Endothelial cell of umbilical vein (primary cell): Measurements from ENCODE around the gene DGCR2. TPM values are rescaled to one million over a fixed set of nuclear protein-coding genes. Genes with fewer than 3 reads are reported as not detected.

ENCODE experiments used
- BruUV-seq: library from RNA; stranded (reverse); fragments of 400-500 nt; replicated peaks from 2 replicates; lab custom pipeline; 2021; lab: Mats Ljungman, UMichigan
- CTCF ChIA-PET: fragments of 300-600, 350-600 bp; sonication (Branson Sonifier 250); formaldehyde crosslinking; loops from one replicate; lab custom pipeline; 2021; ENCODE audit warnings: antibody characterized with exemption, inconsistent platforms; lab: Charles Lee
- POLR2A ChIA-PET: fragments of 300-600, 350-600 bp; sonication (Branson Sonifier 250); formaldehyde crosslinking; loops from one replicate; lab custom pipeline; 2021; ENCODE audit warnings: antibody characterized with exemption, inconsistent platforms; lab: Charles Lee
- DNase-seq: peaks from one replicate; pipeline ENCODE4 v3.0.0-alpha.2; 2011; ENCODE audit warnings: low read depth, low spot score
- FAIRE-seq: peaks from 2 replicates; lab custom pipeline; 2011; peaks lifted over from hg19 to GRCh38; lab: Jason Lieb, UNC
- H2AFZ ChIP-seq: 2 replicates; pipeline ENCODE4 v1.6.0; 2012; ENCODE audit warnings: low read depth, low read length, control low read depth, inconsistent platforms
- H3K27ac ChIP-seq: 2 replicates; pipeline ENCODE4 v1.5.1; 2011; ENCODE audit warnings: low read depth, mild to moderate bottlenecking, control low read depth, low read length, moderate library complexity; ENCODE audit not compliant: insufficient read depth
- H3K27me3 ChIP-seq, 2 experiments: 2 replicates each; pipeline versions ENCODE4 v1.6.0 to v1.6.1; 2011; ENCODE audit warnings: low read length in 2 of 2, mixed read lengths in 1 of 2; ENCODE audit not compliant: control insufficient read depth in 2 of 2, insufficient read depth in 2 of 2
- H3K36me3 ChIP-seq, 2 experiments: 2 replicates in 1 of 2; 3 replicates in 1 of 2; pipeline ENCODE4 v1.5.1; 2011; ENCODE audit warnings: low read length in 2 of 2, mild to moderate bottlenecking in 1 of 2, moderate library complexity in 1 of 2; ENCODE audit not compliant: control insufficient read depth in 2 of 2, insufficient read depth in 2 of 2; ENCODE audit errors: extremely low read depth in 1 of 2
- H3K4me1 ChIP-seq: 3 replicates; pipeline ENCODE4 v1.5.1; 2011; ENCODE audit warnings: mild to moderate bottlenecking, low read length; ENCODE audit not compliant: control insufficient read depth, insufficient read depth; ENCODE audit errors: extremely low read depth
- H3K4me2 ChIP-seq: 2 replicates; pipeline ENCODE4 v1.6.1; 2011; ENCODE audit warnings: low read length, control low read depth, mixed read lengths; ENCODE audit not compliant: insufficient read depth
- H3K4me3 ChIP-seq, 3 experiments: fragments of 200-600 bp in 1 of 3; sonication (generic), shearing (Covaris generic) in 1 of 3; replicated peaks in 1 of 3; 2 replicates each; pipeline ENCODE4 v1.5.1; 2011 to 2016; ENCODE audit warnings: control low read depth in 3 of 3, low read length in 3 of 3, mild to moderate bottlenecking in 2 of 3, inconsistent platforms in 1 of 3, low read depth in 1 of 3, moderate library complexity in 1 of 3; ENCODE audit not compliant: insufficient read depth in 1 of 3
- H3K79me2 ChIP-seq: 2 replicates; pipeline ENCODE4 v1.6.0; 2012; ENCODE audit warnings: low read length, inconsistent platforms; ENCODE audit not compliant: control insufficient read depth, insufficient read depth
- H3K9ac ChIP-seq: replicated peaks from 2 replicates; pipeline ENCODE3; 2011; ENCODE audit warnings: low read length, control low read depth; ENCODE audit not compliant: insufficient read depth; ENCODE audit errors: extremely low read depth
- H3K9me1 ChIP-seq: replicated peaks from 3 replicates; pipeline ENCODE4 v1.6.0; 2011; ENCODE audit warnings: mild to moderate bottlenecking, low read length; ENCODE audit not compliant: control insufficient read depth, insufficient read depth; ENCODE audit errors: extremely low read depth
- H3K9me3 ChIP-seq: replicated peaks from 2 replicates; pipeline ENCODE4 v1.5.1; 2012; ENCODE audit warnings: low read length, inconsistent platforms; ENCODE audit not compliant: control insufficient read depth, insufficient read depth
- H4K20me1 ChIP-seq: replicated peaks from 2 replicates; pipeline ENCODE3; 2011; ENCODE audit warnings: mild to moderate bottlenecking, low read length; ENCODE audit not compliant: control insufficient read depth, insufficient read depth; ENCODE audit errors: extremely low read depth
- CTCF ChIP-seq, 2 donors: IDR thresholded peaks; 1 replicate in 1 of 2; 2 replicates in 1 of 2; pipeline ENCODE4 v1.5.1; 2011; ENCODE audit warnings: low read length in 2 of 2, mild to moderate bottlenecking in 2 of 2, moderate library complexity in 2 of 2, control low read depth in 1 of 2, inconsistent platforms in 1 of 2, low read depth in 1 of 2; ENCODE audit not compliant: insufficient read depth in 1 of 2; ENCODE audit errors: extremely low read depth in 1 of 2
- EZH2 ChIP-seq: IDR thresholded peaks from 2 replicates; pipeline ENCODE4 v1.6.1; 2012; ENCODE audit warnings: borderline replicate concordance, low read depth, mild to moderate bottlenecking, moderate library complexity, low read length, inconsistent platforms; ENCODE audit not compliant: severe bottlenecking
- FOS ChIP-seq: IDR thresholded peaks from 2 replicates; pipeline ENCODE4 v1.6.1; 2011; ENCODE audit warnings: mild to moderate bottlenecking, low read length, moderate library complexity, borderline replicate concordance; ENCODE audit not compliant: insufficient read depth
- GATA2 ChIP-seq: IDR thresholded peaks from 2 replicates; pipeline ENCODE4 v1.7.0; 2011; ENCODE audit warnings: low read depth, mild to moderate bottlenecking, moderate library complexity, mixed read lengths, low read length; ENCODE audit not compliant: insufficient read length, insufficient read depth
- JUN ChIP-seq: IDR thresholded peaks from 2 replicates; pipeline ENCODE4 v1.6.1; 2011; ENCODE audit warnings: borderline replicate concordance, low read depth; ENCODE audit not compliant: insufficient read length, insufficient read depth
- MAX ChIP-seq: IDR thresholded peaks from 2 replicates; pipeline ENCODE4 v1.6.1; 2011; ENCODE audit not compliant: insufficient read depth, insufficient read length
- MYC ChIP-seq: IDR thresholded peaks from one replicate; pipeline ENCODE4 v1.6.1; 2011; ENCODE audit warnings: mild to moderate bottlenecking, low read depth, low read length
- POLR2A ChIP-seq: IDR thresholded peaks from 2 replicates; pipeline ENCODE4 v1.6.1; 2012; ENCODE audit warnings: low read depth, mild to moderate bottlenecking, control low read depth, low read length
- POLR2AphosphoS5 ChIP-seq: IDR thresholded peaks from 2 replicates; pipeline ENCODE4 v1.6.1; 2012; ENCODE audit warnings: low read depth, mild to moderate bottlenecking, control low read depth, low read length, moderate library complexity; ENCODE audit not compliant: insufficient read depth
- dilution Hi-C: fragments of 300-500 bp; cut with MboI; formaldehyde crosslinking; loops from one replicate; pipeline ENCODE4 v1.15.0; 2019; ENCODE audit warnings: low sequenced_read_pairs; ENCODE audit not compliant: extremely low pct_ligation_motif_present
- intact Hi-C: fragments of 100-400 bp; cut with micrococcal nuclease; formaldehyde crosslinking; loops from one replicate; pipeline ENCODE4 v1.10.0; 2022
- polyA plus RNA-seq, 4 experiments: library from polyadenylated mRNA; depleted of rRNA in 3 of 4; stranded (reverse) in 3 of 4; unstranded in 1 of 4; fragments of >200 nt; gene quantifications; 2 replicates each; pipeline versions ENCODE4 v1.2.1 to v1.2.3, GENCODE V29; 2011 to 2012; ENCODE audit warnings: missing spikeins in 1 of 4
- total RNA-seq: library from RNA; stranded (reverse); gene quantifications from 2 replicates; pipeline ENCODE4 v1.2.3, GENCODE V29; 2021

The DGCR2 gene
- total and polyA plus RNA-seq, 2 donors (not counting 3 experiments of a cell fraction or from before 2014, with no cell fraction given), result 44.8 to 51.2 TPM

DNA sequence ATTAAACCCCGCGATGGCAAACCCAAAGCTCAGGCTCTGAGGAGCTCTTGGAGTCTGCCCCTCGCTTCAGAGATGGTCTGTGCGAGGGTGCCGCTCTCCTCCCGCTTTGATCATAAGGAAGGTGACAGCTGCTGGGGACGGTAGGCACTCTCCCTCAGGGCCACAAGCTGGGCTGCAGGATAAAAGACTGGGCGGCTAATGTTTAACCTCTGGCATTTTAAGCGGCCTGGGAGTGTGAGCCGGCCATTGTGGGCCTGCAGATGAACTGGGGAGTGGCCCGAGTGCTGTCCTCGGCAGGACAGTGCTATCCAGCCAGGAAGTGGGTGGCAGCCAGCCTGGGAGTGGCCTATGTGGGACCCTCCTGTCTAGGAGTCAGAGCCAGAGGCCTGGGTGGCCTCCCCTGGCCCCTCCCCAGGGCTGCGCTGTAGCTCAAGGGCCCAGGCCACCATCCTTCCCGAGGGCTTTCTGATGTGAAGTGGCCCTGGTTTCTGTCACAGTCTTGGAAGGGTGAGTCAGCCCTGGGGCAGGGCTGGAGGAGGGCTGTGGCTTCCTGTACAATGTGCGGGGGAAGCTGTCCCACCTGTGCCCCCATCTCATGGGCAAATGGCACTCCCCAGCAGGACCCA is 127.4 kb downstream of the DGCR2 start:
- BruUV-seq, result no TSS peak
- intact Hi-C loops, result no loop called here
- CTCF ChIA-PET, result no interaction called here
- Histone ChIP-seq H3K27me3 (peaks cover 0 to 1% of the 10 kb centered on the region in 2 experiments), H2AFZ (no peak overlapping the region), H3K79me2 (no peaks in the 10 kb centered on the region), H3K9me1 (no peaks in the 10 kb centered on the region), H3K27ac (no peak overlapping the region), H3K4me2 (no peak overlapping the region), H4K20me1 (no peaks in the 10 kb centered on the region), H3K4me3 (no peak overlapping the region), H3K9ac (no peak overlapping the region), H3K9me3 (no peaks in the 10 kb centered on the region), H3K4me1 (no peaks in the 10 kb centered on the region), H3K36me3 (no peaks in the 10 kb centered on the region)
- no peak for DNase-seq
- TF ChIP-seq MAX (no peak), MYC (no peak), GATA2 (no peak), POLR2AphosphoS5 (no peak), POLR2A (no peak), EZH2 (no peak), JUN (no peak), FOS (no peak), CTCF (IDR thresholded peaks at IDR 0.05; ENCODE audit: extremely low read depth in 1 of 2, insufficient read depth in 1 of 2, low read depth in 1 of 2, low read length in 2 of 2) (no peak)
- POLR2A ChIA-PET, result no interaction called here
- dilution Hi-C loops, result no loop called here
- no peak for FAIRE-seq
